Measurements from ENCODE around the gene TTC27.
A peak's percentile ranks its signal among the peaks of the same experiment; 100 is the strongest.
"Not testable (repeated sequence)": the region's sequence is repeated elsewhere in the genome, so short reads cannot be mapped to it uniquely, and the experiment has no call there.

The TTC27 gene

DNA sequence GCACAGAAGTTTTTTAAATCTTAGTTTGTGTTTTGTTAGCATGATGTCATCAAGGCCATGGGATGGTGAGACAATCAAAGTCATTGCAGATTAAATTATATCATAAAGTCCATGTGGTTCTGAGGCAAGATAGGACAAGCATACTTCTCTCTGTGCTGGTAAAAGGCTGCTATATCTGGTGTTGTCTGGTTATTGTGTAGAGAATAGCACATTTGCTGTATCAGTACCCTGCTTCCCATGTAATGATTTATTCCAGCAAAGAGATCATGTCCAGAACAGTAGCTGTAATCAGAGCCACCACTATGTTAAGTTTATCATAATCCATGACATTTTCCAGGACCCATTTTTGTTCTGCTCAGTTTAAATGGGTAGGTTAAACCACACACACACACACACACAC is 123.0 kb downstream of the TTC27 start:
- FAIRE-seq (no peak), DNase-seq (ENCODE audit: insufficient read length, low spot score) (no peak)

DNA sequence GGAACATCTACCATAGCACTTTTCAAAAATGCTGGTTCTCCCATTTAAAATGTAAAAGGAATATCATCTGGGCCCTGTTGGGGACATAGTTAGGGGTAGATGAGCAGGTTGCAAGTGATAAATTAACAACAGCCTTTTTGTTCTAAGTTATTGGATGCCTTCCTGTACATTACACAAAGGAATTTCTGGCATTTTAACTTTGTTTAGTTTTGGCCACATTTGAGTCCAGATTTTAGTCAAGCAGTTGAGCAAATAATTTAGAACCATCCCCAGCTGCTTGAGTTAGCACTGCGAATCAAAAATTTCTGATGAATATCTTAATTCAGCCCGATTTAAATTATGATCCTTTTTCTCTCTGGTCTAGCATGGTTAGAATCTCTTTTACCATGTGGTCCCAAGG is 124.4 kb downstream of the TTC27 start:
- FAIRE-seq (no peak), DNase-seq (ENCODE audit: insufficient read length, low spot score) (no peak)

DNA sequence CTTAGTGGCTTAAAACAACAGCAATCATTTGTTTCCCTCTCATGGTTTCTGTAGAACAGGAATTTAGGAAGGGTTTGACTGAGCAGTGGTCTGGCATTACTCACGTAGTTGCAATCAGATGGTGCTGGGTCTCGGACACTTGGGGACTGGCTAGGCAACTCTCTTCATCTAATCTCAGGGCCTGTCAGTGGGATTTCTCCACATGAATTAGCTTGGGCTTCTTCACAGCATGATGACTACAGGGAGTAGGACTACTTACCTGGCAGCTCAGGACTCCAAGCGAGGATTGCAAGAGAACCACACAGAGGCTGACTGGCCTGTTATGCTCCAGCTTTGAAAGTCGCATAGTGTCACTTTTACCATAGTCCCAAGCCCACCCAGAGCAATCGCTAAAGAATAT is 125.1 kb downstream of the TTC27 start:
- FAIRE-seq, result no peak

DNA sequence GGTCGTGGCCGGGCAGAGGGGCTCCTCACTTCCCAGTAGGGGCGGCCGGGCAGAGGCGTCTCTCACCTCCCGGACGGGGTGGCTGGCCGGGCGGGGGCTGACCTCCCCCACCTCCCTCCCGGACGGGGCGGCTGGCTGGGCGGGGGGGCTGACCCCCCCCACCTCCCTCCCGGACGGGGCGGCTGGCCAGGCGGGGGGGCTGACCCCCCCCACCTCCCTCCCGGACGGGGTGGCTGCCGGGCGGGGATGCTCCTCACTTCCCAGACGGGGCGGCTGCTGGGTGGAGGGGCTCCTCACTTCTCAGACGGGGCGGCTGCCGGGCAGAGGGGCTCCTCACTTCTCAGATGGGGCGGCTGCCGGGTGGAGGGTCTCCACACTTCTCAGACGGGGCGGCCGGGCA is 126.8 kb downstream of the TTC27 start:
- DNase-seq (ENCODE audit: insufficient read length, low spot score); FAIRE-seq: not testable (repeated sequence)

More for the DNA sequence above, 125.1 kb downstream of the TTC27 start:
- no peak for DNase-seq (ENCODE audit: insufficient read length, low spot score)

DNA sequence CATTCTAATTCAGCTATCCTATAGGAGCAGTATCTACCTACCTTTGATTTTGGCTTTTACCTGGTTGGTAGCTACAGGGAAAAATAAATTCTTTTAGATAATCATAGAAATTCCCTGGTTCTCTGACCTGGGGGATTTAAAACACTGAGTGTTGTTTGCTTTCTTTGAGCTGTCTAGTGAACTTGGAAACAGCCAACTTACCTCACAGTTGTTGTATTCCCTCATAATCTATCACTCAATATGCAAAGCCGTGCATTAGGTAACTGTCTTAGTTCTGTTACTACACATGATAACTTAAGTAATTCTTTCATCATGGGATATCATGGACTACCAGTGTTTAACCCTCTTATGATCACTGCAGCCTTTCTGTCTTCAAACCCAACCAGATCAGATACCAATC is 127.8 kb downstream of the TTC27 start:
- DNase-seq (ENCODE audit: insufficient read length, low spot score) (no peak), FAIRE-seq (no peak)

DNA sequence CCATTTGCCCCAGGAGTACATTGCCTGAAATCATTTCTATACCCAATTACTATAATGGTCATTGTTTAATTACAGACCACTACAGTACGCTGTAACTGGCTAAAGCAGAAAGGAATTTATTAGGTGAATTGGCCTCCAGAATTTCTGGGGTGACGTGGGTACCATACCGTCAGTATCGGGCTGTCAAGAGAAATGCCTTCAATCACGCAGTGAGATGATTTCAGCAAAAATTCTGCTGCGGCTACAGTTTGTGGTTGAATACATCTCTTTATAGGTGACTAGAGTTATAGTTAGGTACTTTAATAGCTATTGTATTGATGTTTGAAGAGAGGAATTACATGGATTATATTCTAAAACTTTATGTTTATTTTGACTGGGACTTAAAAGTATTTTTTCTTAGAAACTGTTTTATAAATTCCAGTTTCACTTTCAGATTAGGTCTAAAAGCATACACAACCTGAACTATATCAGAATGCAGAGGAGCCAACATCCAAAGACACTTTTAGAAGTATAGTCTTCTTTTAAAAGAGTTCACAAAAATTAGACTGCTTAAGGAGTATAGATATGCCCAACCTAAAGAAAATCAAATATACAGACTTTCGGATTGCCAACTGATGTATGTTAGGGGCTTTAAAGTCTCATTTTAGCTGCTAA is 128.4 kb downstream of the TTC27 start:
- FAIRE-seq, result no peak

DNA sequence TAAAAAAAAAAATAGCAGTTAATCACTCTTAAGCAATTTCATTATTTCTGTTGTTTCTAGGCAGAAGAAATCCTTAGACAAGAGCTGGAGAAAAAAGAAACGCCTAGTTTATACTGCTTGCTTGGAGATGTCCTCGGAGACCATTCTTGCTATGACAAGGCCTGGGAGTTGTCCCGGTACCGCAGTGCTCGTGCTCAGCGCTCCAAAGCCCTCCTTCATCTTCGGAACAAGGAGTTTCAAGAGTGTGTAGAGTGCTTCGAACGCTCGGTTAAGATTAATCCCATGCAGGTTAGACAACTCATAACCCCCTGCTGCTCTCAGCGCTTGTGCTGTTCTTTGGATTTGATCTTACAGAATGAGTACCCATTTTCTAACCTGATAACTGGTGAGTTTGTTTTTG is 130.4 kb downstream of the TTC27 start:
- FAIRE-seq (no peak), DNase-seq (ENCODE audit: insufficient read length, low spot score) (no peak)

More for the DNA sequence above, 128.4 kb downstream of the TTC27 start:
- no peak for DNase-seq (ENCODE audit: insufficient read length, low spot score)

DNA sequence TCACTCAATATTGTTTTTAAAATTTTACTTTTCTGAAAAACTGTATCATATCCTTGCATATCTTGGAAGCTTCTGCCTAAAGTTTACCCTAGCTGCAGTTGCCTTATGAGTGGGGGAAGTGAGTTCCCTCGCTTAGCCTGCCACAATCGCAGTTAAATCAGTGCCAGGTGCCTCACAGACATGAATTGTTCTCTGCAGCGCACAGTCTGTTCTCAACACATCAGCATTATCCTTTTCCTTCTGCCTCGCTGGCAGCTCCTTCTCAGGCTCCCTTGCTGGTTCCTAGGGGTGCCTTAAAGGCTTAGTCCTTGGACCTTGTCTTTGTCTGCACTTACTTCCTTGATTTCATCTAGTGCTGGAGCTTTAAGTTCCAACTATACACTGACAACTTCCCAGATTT is 132.8 kb downstream of the TTC27 start:
- no peak for DNase-seq (ENCODE audit: insufficient read length, low spot score)
- no peak for FAIRE-seq

DNA sequence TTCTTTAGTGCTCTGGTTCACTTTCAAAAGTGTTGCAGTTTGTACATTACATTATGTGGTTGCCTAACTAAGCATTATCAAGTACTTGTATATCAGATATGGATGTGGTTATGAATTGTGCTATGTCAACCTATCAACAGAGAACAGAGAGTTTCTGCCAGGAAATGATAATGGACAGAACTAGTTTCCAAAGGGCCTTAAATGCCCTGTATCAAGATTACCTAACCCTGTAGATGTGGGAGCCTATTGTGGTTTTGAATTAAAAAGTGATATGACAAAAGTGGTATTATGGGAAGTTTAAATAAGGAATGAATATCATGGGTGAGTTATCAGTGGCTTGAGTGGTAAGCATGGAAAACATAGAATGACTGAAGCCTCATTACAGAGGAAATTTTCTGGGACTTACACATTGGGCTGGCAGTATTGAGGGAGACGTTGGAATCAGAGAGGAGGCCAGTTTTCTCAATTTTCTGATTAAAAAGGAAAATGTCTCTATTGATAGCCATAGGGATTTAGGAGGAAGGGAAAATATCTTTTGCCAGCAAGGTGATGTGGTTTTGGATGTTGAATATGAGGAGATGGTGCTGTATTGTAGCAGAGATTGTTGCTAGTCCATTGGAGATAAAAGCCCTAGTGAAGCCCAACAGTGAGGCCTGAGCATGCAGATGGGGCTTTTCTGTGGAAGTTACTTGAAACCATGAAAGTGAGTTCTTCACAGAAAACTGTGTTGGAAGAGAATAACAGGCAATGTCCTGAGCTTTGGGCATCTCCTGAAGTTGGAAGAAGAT is 140.7 kb downstream of the TTC27 start:
- FAIRE-seq (no peak), DNase-seq (ENCODE audit: insufficient read length, low spot score) (no peak)

DNA sequence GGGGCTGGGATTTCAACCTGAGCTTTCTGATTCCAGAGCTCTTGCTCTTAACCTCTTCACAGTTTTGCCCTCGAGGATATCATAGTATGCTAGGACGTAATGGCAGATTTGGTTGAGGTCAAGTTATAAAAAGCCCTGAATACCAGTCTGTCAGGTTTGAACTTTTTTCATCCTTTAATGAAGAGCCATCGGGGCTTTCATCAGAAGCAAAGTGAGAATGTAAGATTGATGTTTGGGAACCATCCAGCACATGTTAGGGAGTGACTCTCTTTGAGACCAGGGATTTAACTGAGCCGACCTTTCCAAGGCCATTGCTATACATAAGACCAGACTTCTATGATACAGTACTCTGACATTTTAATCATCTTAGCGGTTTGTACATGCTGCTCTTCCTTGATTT is 142.5 kb downstream of the TTC27 start:
- no peak for DNase-seq (ENCODE audit: insufficient read length, low spot score)
- FAIRE-seq, result no peak

DNA sequence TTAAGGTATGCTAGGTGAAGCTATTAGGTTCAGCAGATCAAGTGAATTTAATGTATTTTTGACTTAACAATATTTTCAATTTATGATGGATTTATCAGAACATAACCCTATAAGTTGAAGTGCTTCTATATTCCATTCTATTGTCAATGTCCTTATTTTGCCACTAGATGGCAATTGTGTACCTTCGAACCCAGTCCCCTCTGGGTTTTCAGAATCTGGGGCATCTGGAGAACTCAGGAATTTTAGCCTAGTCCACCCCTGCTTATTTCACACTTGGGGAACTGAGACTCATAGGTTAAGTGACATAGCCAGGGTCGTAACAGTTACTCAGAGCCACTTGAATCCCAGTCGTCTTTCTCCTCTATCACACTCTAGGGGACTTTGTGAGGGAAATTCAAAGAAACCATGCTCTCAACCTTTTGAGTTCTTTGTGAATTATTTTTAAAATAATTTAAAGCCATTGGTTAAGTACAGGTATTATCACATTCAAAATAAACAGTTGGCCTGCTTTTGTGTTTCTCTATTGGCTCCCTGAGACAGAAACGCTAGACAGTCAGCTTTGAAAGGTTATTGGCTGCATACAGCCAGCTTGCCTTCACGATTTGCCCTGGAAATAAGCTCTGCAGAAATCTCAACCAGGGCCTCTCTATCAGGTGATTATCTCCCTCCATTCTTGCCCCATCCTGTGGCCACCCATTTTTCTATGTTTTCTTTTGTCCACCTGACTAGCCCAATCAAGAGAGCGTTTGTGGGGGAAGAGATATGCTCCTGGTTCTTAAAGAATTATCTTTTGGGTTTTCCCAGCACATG is 145.0 kb downstream of the TTC27 start:
- peak; percentile 33 for FAIRE-seq
- peak; percentile 44 for DNase-seq (ENCODE audit: insufficient read length, low spot score)

DNA sequence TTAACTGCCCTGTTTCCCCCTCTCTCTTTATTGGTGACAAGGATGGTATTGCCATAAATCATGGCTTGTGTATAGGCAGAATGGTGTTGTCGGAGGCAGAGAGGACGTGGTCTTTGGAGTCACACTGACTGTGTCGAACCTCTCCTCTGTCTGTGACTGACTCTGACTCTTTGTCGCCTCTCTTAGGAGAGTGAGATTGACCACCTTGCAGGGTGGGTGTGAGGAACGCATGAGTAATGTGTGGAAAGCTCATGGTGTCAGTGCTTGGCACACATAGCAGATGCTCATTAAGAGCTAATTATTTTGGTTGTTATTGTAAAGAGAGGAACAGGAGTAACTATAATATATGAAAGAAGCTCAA is 145.6 kb downstream of the TTC27 start:
- DNase-seq (ENCODE audit: insufficient read length, low spot score) (no peak), FAIRE-seq (no peak)

DNA sequence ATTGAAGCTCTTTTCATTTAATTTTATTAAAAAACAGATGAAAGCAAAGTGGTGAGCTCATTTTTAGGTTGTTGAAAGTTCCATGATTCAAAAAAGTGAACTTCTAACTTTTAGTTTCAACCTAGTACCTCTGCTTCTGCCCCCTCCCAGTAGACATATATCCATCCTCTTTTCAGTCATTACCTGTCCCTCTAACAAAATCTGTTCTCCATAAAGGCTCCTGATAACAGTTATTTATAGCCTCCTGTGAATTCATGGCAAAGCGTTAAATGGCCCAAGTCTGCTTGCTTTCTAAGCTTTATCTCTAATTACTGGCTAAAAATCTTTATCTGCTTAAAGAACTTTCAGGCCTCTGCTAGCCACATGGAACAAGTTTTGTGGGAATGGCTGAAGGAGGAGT is 148.1 kb downstream of the TTC27 start:
- DNase-seq (ENCODE audit: insufficient read length, low spot score) (no peak), FAIRE-seq (no peak)

DNA sequence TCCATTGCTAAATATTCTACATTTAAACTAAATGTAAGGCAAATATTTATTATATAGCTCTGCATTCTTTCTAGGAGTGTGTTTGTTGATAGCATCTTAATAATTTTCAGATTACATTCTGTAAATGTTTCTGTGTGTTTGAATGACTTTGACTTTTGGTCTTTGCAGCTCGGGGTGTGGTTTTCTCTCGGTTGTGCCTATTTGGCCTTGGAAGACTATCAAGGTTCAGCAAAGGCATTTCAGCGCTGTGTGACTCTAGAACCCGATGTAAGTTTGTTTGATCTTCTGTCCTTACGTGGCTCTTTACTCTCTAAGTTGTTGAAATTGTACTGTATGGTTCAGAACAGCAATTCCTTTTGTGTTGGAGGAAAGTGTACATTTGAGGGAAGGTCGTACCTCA is 149.9 kb downstream of the TTC27 start:
- FAIRE-seq, result no peak

DNA sequence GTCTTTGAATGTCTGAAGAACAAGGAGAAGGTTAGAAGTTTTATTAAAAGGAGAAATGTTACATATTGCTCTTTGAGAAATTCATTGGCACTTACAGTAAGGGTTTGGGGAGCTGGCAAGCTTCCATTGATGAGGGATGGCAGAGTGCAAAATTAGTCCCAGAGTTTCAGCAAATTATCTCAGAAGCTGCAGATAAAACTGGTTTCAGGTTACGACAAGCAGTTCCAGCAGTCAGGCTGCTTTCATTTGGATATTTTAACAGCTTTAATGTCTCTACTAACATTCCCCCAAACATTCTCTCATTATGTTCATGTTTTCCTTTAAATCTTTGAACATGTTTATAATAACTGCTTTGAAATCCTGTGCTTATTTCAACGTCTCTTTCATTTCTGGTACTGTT is 153.1 kb downstream of the TTC27 start:
- DNase-seq (ENCODE audit: insufficient read length, low spot score) (no peak), FAIRE-seq (no peak)

More for the DNA sequence above, 149.9 kb downstream of the TTC27 start:
- DNase-seq (ENCODE audit: insufficient read length, low spot score), result no peak

DNA sequence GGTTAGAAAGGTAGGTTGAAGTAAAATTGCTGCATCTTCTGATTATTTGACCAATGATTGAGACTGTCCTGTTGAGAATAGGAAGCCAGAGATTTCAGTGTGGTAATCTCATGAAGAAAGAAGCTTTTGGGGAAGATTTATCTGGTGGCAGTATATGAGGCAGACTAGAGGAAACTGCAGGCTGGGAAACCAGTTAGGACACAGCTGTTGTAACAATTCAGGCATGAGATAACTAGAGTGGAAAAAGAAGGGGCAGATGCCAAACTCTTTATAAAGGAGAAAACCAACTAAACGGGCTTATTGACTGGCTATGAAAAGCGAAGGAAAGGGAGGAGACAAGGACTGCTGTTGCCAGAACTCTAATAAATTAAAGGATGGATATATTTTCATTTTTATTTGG is 155.6 kb downstream of the TTC27 start:
- DNase-seq (ENCODE audit: insufficient read length, low spot score), result no peak
- no peak for FAIRE-seq

DNA sequence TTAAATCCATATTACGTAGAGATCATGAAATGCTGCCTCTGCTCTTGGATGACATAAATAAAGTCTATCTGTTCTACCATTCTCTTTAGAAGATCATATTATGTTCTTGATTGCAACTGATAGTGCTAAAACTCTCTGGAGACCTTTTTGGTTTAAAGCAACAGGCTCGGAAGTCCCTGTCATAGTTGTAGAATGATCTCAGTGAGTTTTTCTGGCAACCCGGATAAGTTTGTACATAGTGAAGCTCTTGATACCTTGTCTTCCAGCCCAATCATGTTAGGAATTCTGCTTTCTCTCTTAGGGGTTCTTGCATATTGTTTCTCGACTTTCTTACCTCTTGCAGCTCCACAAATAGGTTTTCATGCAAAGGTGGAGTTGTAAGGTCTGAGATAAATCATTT is 156.1 kb downstream of the TTC27 start:
- DNase-seq (ENCODE audit: insufficient read length, low spot score) (no peak), FAIRE-seq (no peak)

DNA sequence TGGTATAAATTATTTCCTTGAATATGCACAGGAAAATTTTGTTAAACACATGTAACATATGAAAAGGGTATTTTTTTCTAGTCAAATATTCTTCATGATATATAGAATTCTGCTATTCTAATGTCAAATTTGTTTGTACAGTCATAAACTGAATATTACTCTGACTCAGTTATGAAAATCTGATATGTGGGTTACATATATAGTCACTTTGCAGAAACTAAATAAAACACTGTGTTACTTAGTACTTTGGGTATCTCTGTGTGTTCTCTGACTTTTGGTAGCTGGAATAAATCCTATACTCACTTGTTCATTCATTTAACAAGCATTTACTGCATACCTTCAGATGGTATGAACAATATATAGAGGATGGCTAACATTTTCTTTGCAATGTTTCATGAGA is 159.4 kb downstream of the TTC27 start:
- DNase-seq (ENCODE audit: insufficient read length, low spot score) (no peak), FAIRE-seq (no peak)

DNA sequence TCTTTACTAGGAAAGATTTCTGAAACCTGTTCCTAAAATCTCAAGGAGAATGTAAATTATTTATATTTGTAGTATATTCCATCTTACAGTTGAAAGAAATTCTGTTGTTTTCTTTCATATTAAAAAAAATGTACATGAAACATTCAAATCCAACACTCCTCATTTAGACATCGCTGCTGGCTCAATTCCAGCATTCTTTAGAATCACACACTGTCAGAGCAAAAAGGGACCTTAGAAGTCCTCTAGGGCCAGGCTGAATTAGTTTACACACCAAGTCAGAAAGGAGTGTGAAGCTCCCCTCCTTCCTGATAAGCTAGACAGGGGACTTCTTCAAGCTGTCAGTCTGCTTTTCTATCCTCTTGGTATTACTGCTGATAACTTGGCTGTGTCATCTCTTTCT is 160.3 kb downstream of the TTC27 start:
- DNase-seq (ENCODE audit: insufficient read length, low spot score) (no peak), FAIRE-seq (no peak)

DNA sequence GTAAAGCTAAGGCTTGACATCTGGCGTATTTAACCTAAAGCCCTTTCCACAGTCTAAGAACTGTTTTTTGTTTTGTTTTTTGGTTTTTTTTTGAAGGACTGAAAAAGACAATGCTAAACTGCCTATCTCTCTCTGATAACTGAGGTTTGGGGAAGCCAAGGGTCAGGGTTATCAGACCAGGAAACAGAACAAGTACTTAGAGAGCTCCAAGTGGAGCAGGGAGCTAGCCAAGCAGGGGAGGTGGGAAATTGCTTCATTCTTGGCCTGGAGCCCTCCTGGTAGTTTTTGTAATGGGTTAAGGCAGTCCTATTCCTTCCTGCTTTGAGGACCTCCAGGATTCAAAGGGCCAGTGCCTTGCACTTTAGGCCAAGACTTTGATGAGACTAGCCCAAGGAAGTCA is 164.6 kb downstream of the TTC27 start:
- no peak for FAIRE-seq
- DNase-seq (ENCODE audit: insufficient read length, low spot score), result no peak

DNA sequence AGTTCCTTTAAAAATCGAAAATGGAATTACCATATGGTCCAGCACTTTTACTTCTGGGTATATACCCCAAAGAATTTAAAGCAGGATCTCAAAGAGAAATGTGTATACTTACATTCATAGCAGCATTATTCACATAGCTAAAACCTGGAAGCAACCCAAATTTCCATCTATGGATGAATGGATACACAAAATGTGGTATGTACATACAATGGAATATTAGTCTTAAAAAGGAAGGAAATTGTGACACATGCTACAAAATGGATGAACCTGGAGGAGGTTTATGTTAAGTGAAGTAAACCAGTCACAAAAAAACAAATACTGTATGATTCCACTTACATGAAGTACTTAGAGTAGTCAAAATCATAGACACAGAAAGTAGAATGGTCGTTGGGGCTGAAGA is 171.0 kb downstream of the TTC27 start:
- FAIRE-seq (no peak), DNase-seq (ENCODE audit: insufficient read length, low spot score) (no peak)

DNA sequence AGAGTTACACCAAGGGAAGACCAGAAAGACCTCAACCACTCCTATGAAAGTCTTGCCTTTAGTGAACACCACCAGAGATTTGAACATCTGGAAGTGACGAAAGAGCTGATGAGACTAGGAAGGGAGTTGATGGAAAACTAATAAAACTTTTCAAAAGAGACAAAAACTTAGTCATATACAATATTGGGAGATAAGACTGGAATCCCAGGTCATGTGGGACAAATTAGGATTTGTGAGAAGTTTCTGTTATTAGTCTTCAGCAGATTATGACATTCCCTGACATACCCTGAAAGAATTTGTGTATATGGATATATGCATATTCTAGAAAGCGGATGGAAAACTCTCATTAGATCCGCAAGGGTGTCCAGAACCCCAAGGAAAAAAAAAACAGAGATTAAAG is 173.9 kb downstream of the TTC27 start:
- no peak for DNase-seq (ENCODE audit: insufficient read length, low spot score)
- FAIRE-seq, result no peak

Measured in HTR-8/SVneo (cell line).